Suprapubic skin (tissue), 4 donors: Measurements from ENCODE around the gene FERMT1. TPM values are rescaled to one million over a fixed set of nuclear protein-coding genes. Genes with fewer than 3 reads are reported as not detected.

ENCODE experiments used
- DNase-seq, 2 donors: peaks; one replicate each; pipeline ENCODE4 v3.0.0-alpha.2; 2019; ENCODE audit warnings: low spot score in 2 of 2
- H3K27ac ChIP-seq: fragments of 200-600 bp; sonication (generic); one replicate; pipeline ENCODE4 v1.5.1; 2019
- H3K27me3 ChIP-seq: fragments of 200-600 bp; sonication (generic); one replicate; pipeline ENCODE4 v1.5.1; 2019
- H3K36me3 ChIP-seq: fragments of 200-600 bp; sonication (generic); one replicate; pipeline ENCODE4 v1.5.1; 2019
- H3K4me1 ChIP-seq: fragments of 200-600 bp; sonication (generic); one replicate; pipeline ENCODE4 v1.5.1; 2019
- H3K4me3 ChIP-seq: fragments of 200-600 bp; sonication (generic); one replicate; pipeline ENCODE4 v1.5.1; 2019; ENCODE audit warnings: mild to moderate bottlenecking
- H3K9me3 ChIP-seq: fragments of 200-600 bp; sonication (generic); one replicate; pipeline ENCODE4 v1.5.1; 2019
- EP300 ChIP-seq: sonication (generic); formaldehyde crosslinking; IDR thresholded peaks from one replicate; pipeline ENCODE4 v1.6.1; 2017; ENCODE audit warnings: antibody characterized with exemption
- POLR2A ChIP-seq, 2 donors: fragments of 450-650 bp; IDR thresholded peaks; one replicate each; pipeline ENCODE4 v1.6.1; 2017; ENCODE audit warnings: antibody characterized with exemption in 2 of 2, mild to moderate bottlenecking in 2 of 2, moderate library complexity in 2 of 2
- POLR2AphosphoS5 ChIP-seq, 3 donors: sonication (generic); formaldehyde crosslinking; IDR thresholded peaks; one replicate each; pipeline ENCODE4 v1.6.1; 2017; ENCODE audit warnings: antibody characterized with exemption in 3 of 3
- WGBS: methylation state at CpG from one replicate; pipeline ENCODE4 v1.1.5; 2018; 5-methylcytosine and 5-hydroxymethylcytosine counted together
- total RNA-seq, 4 donors: library from RNA; depleted of rRNA; stranded (reverse); fragments of >200 nt; gene quantifications; one replicate each; pipeline ENCODE4 v1.1.0, GENCODE V29; 2016
- TF ChIP-seq, protein P1 (sequence below), 2 donors: fragments of 200-600 bp in 1 of 2; fragments of 450-650 bp in 1 of 2; sonication (generic) in 1 of 2; IDR thresholded peaks; one replicate each; pipeline ENCODE4 v1.5.1; 2016 to 2019; ENCODE audit warnings: antibody characterized with exemption in 2 of 2, mild to moderate bottlenecking in 1 of 2, moderate library complexity in 1 of 2

The FERMT1 gene
- total RNA-seq, 4 donors from 2014 or later, result 32.9 to 53.4 (median 37.5) TPM

DNA sequence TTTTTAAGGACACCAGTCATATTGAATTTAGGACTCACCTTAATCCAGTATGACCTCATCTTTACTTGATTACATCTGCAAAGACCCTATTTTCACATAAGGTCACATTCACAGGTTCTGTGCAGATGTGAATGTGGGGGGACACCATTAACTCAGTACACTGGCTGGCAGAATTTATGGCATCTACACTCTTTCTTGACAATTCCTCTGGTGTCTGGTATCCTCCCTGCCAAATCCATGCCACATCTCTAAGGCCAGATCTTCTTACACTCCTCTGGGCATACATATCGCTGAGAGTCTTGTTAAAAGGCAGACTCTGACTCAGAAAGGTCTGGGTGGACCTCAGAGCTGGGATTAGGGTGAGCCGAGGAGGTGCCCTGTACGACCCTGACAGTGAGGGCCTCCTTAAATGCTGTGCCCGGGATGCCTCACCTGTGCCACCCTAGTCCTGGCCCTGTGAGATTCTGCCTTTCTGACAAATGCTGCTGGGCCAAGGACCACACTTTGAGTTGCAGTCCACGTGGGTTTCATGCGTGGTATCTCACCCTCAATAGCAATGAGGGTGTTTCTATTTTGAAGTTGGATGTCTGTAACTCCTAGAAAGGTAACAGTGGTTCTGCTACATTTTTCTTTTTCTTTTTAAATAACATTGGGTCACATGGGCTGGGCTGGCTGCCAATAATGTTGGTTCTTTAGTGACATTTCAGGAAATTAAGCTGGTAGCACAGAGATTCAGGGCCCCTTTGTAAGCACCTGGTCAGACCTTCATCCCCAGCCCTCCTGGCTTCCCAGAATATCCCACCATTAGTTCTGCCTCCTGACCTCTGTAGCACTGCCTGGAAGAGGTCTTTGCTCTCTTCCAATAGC, 51.8 kb downstream of the FERMT1 start:
- TF ChIP-seq POLR2AphosphoS5 (IDR thresholded peaks at IDR 0.05) (no peak), EP300 (no peak), POLR2A (IDR thresholded peaks at IDR 0.05) (no peak)
- TF ChIP-seq, protein P1, sequence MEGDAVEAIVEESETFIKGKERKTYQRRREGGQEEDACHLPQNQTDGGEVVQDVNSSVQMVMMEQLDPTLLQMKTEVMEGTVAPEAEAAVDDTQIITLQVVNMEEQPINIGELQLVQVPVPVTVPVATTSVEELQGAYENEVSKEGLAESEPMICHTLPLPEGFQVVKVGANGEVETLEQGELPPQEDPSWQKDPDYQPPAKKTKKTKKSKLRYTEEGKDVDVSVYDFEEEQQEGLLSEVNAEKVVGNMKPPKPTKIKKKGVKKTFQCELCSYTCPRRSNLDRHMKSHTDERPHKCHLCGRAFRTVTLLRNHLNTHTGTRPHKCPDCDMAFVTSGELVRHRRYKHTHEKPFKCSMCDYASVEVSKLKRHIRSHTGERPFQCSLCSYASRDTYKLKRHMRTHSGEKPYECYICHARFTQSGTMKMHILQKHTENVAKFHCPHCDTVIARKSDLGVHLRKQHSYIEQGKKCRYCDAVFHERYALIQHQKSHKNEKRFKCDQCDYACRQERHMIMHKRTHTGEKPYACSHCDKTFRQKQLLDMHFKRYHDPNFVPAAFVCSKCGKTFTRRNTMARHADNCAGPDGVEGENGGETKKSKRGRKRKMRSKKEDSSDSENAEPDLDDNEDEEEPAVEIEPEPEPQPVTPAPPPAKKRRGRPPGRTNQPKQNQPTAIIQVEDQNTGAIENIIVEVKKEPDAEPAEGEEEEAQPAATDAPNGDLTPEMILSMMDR (IDR thresholded peaks at IDR 0.05), result no peak
- H3K36me3 ChIP-seq, result peaks cover 4% of the 10 kb centered on the region
- no peak overlapping the region for H3K27ac ChIP-seq
- DNase-seq, result no peak
- 86% methylated on average over 6 of the region's 6 CpGs for WGBS
- H3K9me3 ChIP-seq, result no peaks in the 10 kb centered on the region
- no peaks in the 10 kb centered on the region for H3K27me3 ChIP-seq
- no peak overlapping the region for H3K4me3 ChIP-seq
- H3K4me1 ChIP-seq, result no peaks in the 10 kb centered on the region

DNA sequence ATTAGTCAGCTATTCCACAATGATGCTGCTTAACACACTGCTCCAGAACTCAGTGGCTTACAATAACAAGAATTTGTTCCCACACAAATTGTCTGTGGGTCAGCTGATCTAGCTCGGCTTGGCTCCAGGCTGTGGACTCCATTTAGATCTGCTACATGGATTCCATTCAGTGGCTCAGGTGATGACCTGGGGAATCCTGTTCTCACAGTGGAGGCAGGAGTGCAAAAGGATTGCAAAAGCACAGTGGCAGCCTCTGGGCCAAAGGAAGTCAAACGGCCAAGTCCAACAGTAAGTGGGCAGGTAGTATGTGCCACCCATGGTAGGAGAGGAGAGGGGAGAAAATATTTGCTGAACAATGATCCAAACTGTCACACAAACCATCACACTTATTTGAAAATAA, 53.2 kb downstream of the FERMT1 start:
- Histone ChIP-seq H3K4me1 (no peaks in the 10 kb centered on the region), H3K27ac (no peak overlapping the region), H3K27me3 (no peaks in the 10 kb centered on the region), H3K9me3 (no peaks in the 10 kb centered on the region), H3K36me3 (no peaks in the 10 kb centered on the region), H3K4me3 (no peak overlapping the region)
- DNase-seq, result no peak
- TF ChIP-seq, protein P1 (IDR thresholded peaks at IDR 0.05), result no peak
- TF ChIP-seq EP300, result no peak
- no peak for TF ChIP-seq POLR2A (IDR thresholded peaks at IDR 0.05)
- TF ChIP-seq POLR2AphosphoS5 (IDR thresholded peaks at IDR 0.05), result no peak
- 89% methylated on average over 2 of the region's 2 CpGs for WGBS

DNA sequence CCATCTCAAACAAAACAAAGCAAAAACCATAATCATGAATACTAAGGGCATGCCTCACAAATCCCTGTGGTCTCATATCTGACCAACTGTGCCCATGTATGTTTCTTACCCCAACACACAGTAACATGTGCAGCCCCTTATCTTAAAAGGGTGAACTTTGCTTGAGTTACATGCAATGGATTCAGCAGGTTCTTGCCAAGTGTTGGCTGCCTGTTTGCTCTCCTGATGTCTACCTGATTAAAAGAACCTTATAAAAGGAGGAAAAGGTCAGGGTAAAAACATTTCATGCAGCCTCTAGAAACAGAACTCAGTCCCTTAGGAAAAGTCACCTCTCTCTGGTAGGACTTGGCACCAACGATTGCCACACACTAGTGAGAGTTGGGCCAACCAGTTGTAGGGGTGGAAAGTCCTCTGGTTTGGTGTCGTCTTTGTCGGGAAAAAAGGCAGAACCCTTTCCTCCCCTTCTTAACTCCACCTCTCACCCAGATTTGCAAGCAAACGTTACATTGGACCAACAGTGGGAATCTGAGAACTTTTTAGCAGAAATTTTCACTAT, 55.0 kb downstream of the FERMT1 start:
- no peaks in the 10 kb centered on the region for H3K36me3 ChIP-seq
- no peaks in the 10 kb centered on the region for H3K27me3 ChIP-seq
- H3K9me3 ChIP-seq, result no peaks in the 10 kb centered on the region
- no peak for TF ChIP-seq EP300
- TF ChIP-seq, protein P1 (IDR thresholded peaks at IDR 0.05), result no peak
- no peak for TF ChIP-seq POLR2AphosphoS5 (IDR thresholded peaks at IDR 0.05)
- TF ChIP-seq POLR2A (IDR thresholded peaks at IDR 0.05), result no peak
- WGBS, result 80% methylated on average over 4 of the region's 4 CpGs
- DNase-seq, result no peak
- no peak overlapping the region for H3K27ac ChIP-seq
- H3K4me1 ChIP-seq, result no peaks in the 10 kb centered on the region
- no peak overlapping the region for H3K4me3 ChIP-seq

DNA sequence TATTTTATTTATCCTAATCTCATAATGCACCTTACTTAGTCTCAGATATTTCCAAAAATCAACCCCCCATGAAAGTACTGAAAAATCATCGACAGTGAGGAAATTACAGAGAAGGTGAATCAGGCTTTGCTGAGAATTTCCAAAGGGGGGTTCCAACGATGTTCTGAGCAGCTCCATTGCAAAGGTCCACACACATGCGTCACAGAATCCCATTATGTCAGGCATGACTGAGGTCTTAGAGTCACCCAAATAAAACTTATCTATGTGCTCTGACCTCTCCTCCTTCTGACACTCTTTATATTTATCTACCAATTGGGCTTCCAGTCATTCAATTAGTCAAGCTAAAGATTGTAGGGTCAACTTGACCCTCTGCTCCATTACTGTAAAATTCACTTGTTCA, 56.2 kb downstream of the FERMT1 start:
- Histone ChIP-seq H3K27me3 (no peaks in the 10 kb centered on the region), H3K9me3 (no peaks in the 10 kb centered on the region), H3K4me1 (no peaks in the 10 kb centered on the region), H3K27ac (no peak overlapping the region), H3K36me3 (no peaks in the 10 kb centered on the region), H3K4me3 (no peak overlapping the region)
- no peak for DNase-seq
- TF ChIP-seq POLR2AphosphoS5 (IDR thresholded peaks at IDR 0.05) (no peak), POLR2A (IDR thresholded peaks at IDR 0.05) (no peak), EP300 (no peak)
- TF ChIP-seq, protein P1 (IDR thresholded peaks at IDR 0.05), result no peak
- WGBS, result 90% methylated on average over 3 of the region's 3 CpGs

DNA sequence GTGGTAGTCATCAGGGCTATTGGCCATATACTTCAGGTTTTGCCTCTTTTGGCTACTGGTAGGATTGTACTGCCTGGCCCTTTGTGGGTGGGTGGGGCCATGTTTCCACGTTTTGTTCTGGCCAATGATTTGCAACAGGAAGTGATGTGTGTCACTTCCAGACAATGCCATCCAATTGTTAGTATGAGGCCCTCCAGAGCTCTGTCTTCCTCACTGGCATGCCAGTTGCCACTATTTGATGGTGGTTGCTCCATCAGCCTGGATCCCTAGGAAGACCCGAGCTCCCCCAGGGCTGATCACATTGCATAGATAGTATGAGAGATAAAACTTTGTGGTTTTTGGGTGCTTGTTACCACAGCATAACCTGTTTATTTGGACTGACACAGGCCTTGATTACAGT, 61.3 kb downstream of the FERMT1 start:
- 66% methylated on average over 2 of the region's 2 CpGs for WGBS
- Histone ChIP-seq H3K27me3 (no peaks in the 10 kb centered on the region), H3K4me1 (no peaks in the 10 kb centered on the region), H3K36me3 (no peaks in the 10 kb centered on the region), H3K9me3 (no peaks in the 10 kb centered on the region), H3K4me3 (no peak overlapping the region), H3K27ac (no peak overlapping the region)
- TF ChIP-seq EP300 (no peak), POLR2A (IDR thresholded peaks at IDR 0.05) (no peak), POLR2AphosphoS5 (IDR thresholded peaks at IDR 0.05) (no peak)
- TF ChIP-seq, protein P1 (IDR thresholded peaks at IDR 0.05), result no peak
- no peak for DNase-seq
